Activated CD8-positive, alpha-beta memory T cell treated with anti-CD3 and anti-CD28 coated beads, Interleukin-2, amount 50 U/mL, for 1 hour (primary cell): ENCODE measurements around the gene MBLAC1.
A peak's percentile ranks its signal among the peaks of the same experiment; 100 is the strongest.

Experiments used
- DNase-seq: peaks from one replicate; pipeline ENCODE4 v3.0.0-alpha.2; 2020; ENCODE audit errors: extremely low read depth

The MBLAC1 gene

DNA sequence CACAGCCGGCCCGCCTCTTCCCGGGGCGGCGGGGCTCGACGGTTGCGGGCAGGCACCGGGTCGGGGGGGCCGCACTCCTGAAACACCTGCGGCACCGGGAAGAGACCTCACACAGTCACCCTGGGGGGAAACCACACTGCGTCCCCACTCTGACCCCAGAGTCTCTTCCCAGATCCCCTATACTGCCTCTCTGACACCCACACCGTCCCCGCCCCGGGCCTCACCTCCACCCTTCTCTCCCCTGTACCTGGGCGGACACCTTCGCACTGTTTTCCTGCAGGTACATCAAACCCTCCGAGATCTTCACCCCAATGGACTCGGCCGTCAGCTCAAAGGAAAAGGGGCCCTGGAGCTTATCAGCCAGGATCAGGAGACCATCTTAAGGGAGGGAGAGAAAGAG, 45.1 kb downstream of the MBLAC1 start:
- no peak for DNase-seq

- DNase-seq: no peak
Observed at GRCh38 chr7:100173806-100174495, 47.2 kb downstream of the MBLAC1 start.

- DNase-seq: no peak
Observed at GRCh38 chr7:100174582-100174981, 47.8 kb downstream of the MBLAC1 start.

- no peak for DNase-seq
Observed at GRCh38 chr7:100175296-100175935, 48.6 kb downstream of the MBLAC1 start.

DNA sequence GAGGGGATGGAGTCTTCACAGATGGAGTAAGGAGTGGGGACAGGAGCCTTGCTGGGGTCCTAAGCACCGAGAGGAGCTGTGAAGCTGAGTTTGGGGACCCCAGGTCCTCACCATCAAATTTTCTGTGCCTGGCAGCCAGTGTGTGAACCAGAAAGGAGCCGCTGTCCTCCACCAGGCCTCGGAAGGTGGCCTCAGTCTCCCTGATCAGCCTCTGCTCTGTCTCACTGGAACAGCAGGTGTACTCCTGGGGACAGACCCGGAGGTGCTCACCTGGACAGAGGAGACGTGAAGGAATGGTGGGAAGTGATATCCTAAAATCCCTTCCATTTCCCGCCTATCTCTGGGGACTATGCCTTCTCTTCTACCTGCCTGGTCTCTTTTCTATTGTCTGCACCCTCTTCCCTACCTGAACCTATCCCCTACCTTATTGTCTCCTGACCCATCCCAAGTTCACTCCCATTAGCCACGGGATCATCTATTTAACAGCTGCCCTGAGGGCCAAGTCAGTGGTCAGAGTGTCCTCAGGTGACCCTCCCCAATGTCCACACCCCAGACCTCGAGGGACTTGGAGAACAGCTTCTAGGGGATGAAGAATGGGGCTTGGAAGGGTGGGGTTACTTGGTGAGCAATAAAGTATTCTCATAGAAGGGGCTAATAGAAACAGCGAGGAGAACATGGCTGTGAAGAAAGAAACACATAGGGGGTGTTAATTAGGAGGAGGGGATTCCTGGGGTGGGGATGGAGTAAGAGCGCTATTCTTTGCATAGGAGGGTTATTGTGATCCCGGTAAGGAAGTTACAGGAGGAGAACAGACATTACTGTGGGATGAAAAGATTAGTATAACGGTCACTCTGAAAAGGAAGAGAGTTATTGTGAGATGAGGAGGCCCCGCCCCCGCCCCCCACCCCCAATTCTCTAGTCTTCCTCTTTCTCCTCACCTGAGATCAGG, 49.6 kb downstream of the MBLAC1 start:
- DNase-seq: no peak

DNA sequence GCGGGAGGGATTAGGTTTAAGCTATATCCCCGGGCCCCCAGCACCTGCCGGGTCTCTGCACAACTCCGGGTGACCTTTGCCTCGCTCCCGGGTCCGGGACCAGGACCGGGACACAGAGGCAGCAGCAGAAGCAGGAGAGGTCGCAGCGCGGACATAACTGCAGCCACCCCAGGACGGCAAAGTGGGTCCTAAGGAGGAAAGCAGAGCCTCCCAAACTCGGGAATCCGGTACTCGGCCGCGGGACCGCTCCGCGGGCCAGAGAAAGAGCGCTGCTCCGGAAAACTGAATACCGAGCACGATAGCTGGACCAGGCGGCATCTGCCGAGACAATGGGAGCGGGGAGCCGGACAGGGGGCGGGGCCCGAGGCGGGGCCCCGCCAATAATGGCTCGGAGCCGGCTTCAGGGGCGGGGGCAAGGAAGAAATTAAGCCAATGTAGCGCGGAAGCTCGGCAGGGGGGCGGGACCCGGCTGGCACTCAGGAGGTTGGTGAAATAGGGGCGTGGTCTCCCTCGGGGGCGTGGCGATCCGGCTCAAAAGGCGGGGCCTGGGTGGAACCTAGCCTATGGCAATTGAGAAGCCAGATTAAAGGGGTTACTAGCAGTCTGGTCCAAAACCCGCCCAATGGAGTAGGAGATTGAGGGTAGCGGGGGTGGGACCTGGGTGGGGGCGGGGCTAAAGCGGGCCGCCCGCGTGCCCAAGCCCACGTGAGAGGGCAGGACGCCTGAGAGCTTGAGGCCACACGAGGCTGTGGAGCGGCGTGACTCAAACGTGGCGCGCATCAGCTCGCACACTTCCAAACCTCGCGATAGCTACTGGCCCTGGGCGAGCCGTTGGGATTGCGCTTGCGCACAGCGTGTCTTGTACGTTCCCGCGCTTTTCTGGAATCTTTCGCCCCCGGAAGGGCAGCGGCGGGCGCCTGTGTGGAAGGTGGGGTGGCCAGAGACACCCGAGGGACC, 50.6 kb downstream of the MBLAC1 start, which contains the start of the genes GPC2 and STAG3:
Gene GPC2 (minus strand): TSS at position 337 of the 957 bp plus-strand sequence. CDS start 182 bp downstream, at position 155.
Gene STAG3 (plus strand): TSS at position 874 of the 957 bp plus-strand sequence. CDS start 2,639 bp downstream, outside the sequence.
- peak; percentile 87 for DNase-seq
